ENCODE data around the gene C2. TPM values are rescaled to one million over a fixed set of nuclear protein-coding genes. Genes with fewer than 3 reads are reported as not detected.
"Not testable (repeated sequence)": the region's sequence is repeated elsewhere in the genome, so short reads cannot be mapped to it uniquely, and the experiment has no call there.

The C2 gene
- total and polyA plus RNA-seq, 2 donors from 2014 or later: 38.7 to 84.0 TPM

DNA sequence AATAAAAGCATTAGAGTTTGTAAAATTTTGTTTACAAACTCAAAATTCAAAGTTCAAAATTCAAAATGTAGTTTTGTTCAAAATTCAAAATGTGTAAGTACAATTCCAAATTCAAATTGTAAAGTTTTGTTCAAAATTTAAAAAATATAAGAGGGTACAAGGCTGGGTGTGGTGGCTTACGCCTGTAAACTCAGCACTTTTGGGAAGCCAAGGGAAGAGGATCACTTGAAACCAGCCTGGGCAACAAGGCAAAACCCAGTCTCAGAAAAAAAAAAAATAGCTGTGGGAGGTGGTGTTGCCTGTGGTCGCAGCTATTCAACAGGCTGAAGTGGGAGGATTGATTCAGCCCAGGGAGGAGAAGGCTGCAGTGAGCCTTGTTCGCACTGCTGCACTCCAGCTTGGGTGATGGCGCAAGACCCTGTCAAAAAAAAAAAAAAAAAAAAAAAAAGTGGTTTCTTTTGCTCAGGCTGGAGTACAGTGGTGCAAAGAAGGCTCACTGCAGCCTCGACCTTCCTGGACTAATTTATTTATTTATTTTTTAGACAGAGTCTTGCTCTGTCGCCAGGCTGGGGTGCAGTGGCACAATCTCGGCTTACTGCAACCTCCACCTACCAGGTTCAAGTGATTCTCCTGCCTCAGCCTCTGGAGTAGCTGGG is 20.2 kb upstream of the C2 start:
- peaks cover 0 to 8% (median 4%) of the 10 kb centered on the region in 3 donors for H3K4me1 ChIP-seq (ENCODE audit: control insufficient read depth in 2 of 3, insufficient read depth in 2 of 3, low read depth in 1 of 3, low read length in 3 of 3)
- no peak overlapping the region for H3K27ac ChIP-seq (ENCODE audit: low read depth in 2 of 2, low read length in 2 of 2)
- DNase-seq: peak in 3 of 5 donors; percentile 49 to 74 (median 57)
- H3K9me3 ChIP-seq (ENCODE audit: control insufficient read depth in 2 of 3, insufficient read depth in 1 of 3, low read length in 3 of 3): no peaks in the 10 kb centered on the region
- TF ChIP-seq, protein P1, sequence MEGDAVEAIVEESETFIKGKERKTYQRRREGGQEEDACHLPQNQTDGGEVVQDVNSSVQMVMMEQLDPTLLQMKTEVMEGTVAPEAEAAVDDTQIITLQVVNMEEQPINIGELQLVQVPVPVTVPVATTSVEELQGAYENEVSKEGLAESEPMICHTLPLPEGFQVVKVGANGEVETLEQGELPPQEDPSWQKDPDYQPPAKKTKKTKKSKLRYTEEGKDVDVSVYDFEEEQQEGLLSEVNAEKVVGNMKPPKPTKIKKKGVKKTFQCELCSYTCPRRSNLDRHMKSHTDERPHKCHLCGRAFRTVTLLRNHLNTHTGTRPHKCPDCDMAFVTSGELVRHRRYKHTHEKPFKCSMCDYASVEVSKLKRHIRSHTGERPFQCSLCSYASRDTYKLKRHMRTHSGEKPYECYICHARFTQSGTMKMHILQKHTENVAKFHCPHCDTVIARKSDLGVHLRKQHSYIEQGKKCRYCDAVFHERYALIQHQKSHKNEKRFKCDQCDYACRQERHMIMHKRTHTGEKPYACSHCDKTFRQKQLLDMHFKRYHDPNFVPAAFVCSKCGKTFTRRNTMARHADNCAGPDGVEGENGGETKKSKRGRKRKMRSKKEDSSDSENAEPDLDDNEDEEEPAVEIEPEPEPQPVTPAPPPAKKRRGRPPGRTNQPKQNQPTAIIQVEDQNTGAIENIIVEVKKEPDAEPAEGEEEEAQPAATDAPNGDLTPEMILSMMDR (IDR thresholded peaks at IDR 0.05; ENCODE audit: borderline replicate concordance, extremely low read depth, insufficient read depth): no peak
- intact Hi-C loops (cut with DNase I): no loop called here
- H3K9ac ChIP-seq (ENCODE audit: low read length in 3 of 3): no peak overlapping the region
- no peak overlapping the region for H3K4me3 ChIP-seq (ENCODE audit: low read length in 3 of 3)
- no peaks in the 10 kb centered on the region for H3K36me3 ChIP-seq (ENCODE audit: control insufficient read depth in 2 of 3, insufficient read depth in 3 of 3, low read length in 3 of 3)
- FAIRE-seq: no peak
- no peaks in the 10 kb centered on the region for H3K27me3 ChIP-seq (ENCODE audit: control insufficient read depth, insufficient read depth, low read length)

DNA sequence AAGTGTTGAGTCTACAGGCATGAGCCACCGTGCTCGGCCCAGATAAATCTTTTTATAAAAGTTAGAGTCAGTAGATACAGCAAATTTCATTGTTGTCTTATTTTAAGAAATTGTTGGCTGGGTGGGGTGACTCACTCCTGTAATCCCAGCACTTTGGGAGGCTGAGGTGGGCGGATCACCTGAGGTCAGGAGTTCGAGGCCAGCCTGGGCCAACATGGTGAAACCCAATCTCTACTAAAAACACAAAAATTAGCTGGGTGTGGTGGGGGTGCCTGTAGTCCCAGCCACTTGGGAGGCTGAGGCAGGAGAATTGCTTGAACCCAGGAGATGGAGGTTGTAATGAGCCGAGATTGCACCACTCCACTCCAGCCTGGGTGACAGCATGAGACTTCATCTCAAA is 19.3 kb upstream of the C2 start:
- H3K4me1 ChIP-seq (ENCODE audit: control insufficient read depth in 2 of 3, insufficient read depth in 2 of 3, low read depth in 1 of 3, low read length in 3 of 3); H3K4me3 ChIP-seq (ENCODE audit: low read length in 3 of 3); H3K27ac ChIP-seq (ENCODE audit: low read depth in 2 of 2, low read length in 2 of 2); H3K9me3 ChIP-seq (ENCODE audit: control insufficient read depth in 2 of 3, insufficient read depth in 1 of 3, low read length in 3 of 3); FAIRE-seq; DNase-seq; H3K27me3 ChIP-seq (ENCODE audit: control insufficient read depth, insufficient read depth, low read length); H3K36me3 ChIP-seq (ENCODE audit: control insufficient read depth in 2 of 3, insufficient read depth in 3 of 3, low read length in 3 of 3); intact Hi-C loops (cut with DNase I); H3K9ac ChIP-seq (ENCODE audit: low read length in 3 of 3): not testable (repeated sequence)

DNA sequence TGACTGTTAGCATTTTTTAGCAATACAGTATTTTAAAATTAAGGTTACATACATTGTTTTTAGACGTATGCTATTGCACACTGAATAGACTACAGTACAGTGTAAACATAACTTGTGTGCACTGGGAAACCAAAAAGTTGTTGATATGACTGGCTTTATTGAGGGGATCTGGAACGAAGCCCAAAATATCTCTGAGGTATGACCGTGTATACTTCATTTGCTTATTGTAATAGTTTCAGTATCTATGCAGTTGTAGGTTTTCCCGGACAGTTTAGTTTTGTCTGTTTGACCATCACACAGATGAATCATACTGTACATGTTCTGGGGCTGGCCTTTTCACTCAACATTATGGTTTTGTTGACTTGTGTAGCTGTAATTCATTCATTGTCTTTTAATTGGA is 18.7 kb upstream of the C2 start:
- H3K4me1 ChIP-seq (ENCODE audit: control insufficient read depth in 2 of 3, insufficient read depth in 2 of 3, low read depth in 1 of 3, low read length in 3 of 3): no peaks in the 10 kb centered on the region
- H3K27me3 ChIP-seq (ENCODE audit: control insufficient read depth, insufficient read depth, low read length): no peaks in the 10 kb centered on the region
- intact Hi-C loops (cut with DNase I): no loop called here
- FAIRE-seq: no peak
- H3K9me3 ChIP-seq (ENCODE audit: control insufficient read depth in 2 of 3, insufficient read depth in 1 of 3, low read length in 3 of 3): no peaks in the 10 kb centered on the region
- no peak overlapping the region for H3K4me3 ChIP-seq (ENCODE audit: low read length in 3 of 3)
- TF ChIP-seq, protein P1 (IDR thresholded peaks at IDR 0.05; ENCODE audit: borderline replicate concordance, extremely low read depth, insufficient read depth): no peak
- no peak overlapping the region for H3K27ac ChIP-seq (ENCODE audit: low read depth in 2 of 2, low read length in 2 of 2)
- H3K9ac ChIP-seq (ENCODE audit: low read length in 3 of 3): no peak overlapping the region
- no peak for DNase-seq
- H3K36me3 ChIP-seq (ENCODE audit: control insufficient read depth in 2 of 3, insufficient read depth in 3 of 3, low read length in 3 of 3): no peaks in the 10 kb centered on the region

DNA sequence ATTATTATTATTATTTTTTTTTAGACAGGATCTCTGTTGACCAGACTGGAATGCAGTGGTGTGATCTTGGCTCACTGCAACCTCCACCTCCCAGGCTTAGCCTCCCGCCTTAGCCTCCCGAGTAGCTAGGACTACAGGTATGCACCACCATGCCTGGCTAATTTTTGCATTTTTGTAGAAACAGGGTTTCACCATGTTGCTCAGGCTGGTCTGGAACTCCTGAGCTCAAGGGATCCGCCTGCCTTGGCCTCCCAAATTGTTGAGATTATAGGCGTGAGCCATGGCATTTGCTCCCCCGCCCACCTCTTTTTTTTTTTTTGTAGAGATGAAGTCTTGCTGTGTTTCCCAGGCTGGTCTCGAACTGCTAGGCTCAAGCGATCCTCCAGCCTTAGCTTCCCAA is 18.2 kb upstream of the C2 start:
- H3K9me3 ChIP-seq (ENCODE audit: control insufficient read depth in 2 of 3, insufficient read depth in 1 of 3, low read length in 3 of 3); H3K27me3 ChIP-seq (ENCODE audit: control insufficient read depth, insufficient read depth, low read length); H3K4me3 ChIP-seq (ENCODE audit: low read length in 3 of 3); H3K36me3 ChIP-seq (ENCODE audit: control insufficient read depth in 2 of 3, insufficient read depth in 3 of 3, low read length in 3 of 3); H3K9ac ChIP-seq (ENCODE audit: low read length in 3 of 3); DNase-seq; H3K4me1 ChIP-seq (ENCODE audit: control insufficient read depth in 2 of 3, insufficient read depth in 2 of 3, low read depth in 1 of 3, low read length in 3 of 3); H3K27ac ChIP-seq (ENCODE audit: low read depth in 2 of 2, low read length in 2 of 2); FAIRE-seq; intact Hi-C loops (cut with DNase I): not testable (repeated sequence)
